Measurements from ENCODE around the gene ST14.
"Not testable (repeated sequence)": the region's sequence is repeated elsewhere in the genome, so short reads cannot be mapped to it uniquely, and the experiment has no call there.

Gene ST14

DNA sequence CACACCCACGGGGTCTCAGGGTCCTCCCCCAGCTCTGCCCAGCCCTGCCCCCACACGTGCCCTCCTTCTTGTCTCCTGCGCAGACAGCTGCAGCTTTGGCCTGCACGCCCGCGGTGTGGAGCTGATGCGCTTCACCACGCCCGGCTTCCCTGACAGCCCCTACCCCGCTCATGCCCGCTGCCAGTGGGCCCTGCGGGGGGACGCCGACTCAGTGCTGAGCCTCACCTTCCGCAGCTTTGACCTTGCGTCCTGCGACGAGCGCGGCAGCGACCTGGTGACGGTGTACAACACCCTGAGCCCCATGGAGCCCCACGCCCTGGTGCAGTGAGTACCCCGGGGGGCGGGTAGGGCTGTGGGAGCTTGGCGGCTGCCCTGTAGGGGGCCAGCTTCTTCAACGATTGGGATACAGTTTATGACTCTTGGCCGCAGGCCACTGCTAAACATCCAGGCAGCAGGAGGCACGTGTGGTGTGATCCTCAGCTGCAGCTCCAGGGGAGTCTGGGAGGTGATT, 30.8 kb downstream of the ST14 start:
- DNase-seq: no peak

- DNase-seq: no peak
Observed at GRCh38 chr11:130191896-130192295, 32.3 kb downstream of the ST14 start.

GRCh38 chr11:130192845-130193267, 33.3 kb downstream of the ST14 start:
- DNase-seq: no peak

DNA sequence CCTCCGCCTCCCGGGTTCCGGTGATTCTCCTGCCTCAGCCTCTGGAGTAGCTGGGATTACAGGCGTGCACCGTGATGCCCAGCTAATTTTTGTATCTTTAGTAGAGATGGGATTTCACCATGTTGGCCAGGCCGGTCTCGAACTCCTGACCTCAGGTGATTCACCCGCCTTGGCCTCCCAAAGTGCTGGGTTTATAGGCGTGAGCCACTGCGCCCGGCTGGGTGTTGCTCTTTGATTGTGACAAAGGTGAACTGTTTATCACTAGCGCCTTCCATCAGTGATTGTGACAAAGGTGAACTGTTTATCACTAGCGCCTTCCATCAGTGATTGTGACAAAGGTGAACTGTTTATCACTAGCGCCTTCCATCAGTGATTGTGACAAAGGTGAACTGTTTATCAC, 34.0 kb downstream of the ST14 start:
- not testable (repeated sequence) for DNase-seq

DNA sequence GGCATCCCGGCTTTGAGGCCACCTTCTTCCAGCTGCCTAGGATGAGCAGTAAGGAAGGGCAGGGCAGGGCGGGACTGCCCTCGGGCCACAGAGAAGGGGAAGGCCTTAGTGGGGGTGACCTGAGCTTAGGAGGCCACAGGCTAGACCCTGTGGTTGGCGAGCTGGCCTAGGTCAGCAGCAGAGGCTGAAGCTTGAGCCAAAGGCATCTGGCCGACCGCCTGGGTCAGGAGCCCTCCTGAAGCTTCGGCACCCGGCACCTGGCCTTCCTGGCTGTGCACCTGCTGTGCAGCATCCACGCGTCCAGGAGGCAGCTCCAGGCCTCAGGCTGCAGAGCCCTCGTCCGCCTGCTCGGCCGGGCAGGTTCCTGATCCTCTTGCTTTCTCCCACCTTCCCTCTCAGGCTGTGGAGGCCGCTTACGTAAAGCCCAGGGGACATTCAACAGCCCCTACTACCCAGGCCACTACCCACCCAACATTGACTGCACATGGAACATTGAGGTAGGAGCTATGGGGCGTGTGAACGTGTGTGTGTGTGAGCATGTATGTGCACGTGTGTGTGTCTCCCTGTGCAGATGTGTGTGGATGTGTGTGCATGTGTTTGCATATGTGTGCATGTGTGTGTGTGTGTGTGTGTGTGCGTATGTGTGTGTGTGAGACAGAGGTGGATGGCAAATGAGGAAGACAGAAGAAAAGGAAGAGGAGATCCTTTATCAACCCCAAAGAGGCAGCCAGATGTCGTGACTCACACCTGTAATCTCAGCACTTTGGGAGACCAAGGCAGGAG, 34.9 kb downstream of the ST14 start:
- DNase-seq: no peak

- DNase-seq: no peak
Observed at GRCh38 chr11:130197386-130198035, 37.9 kb downstream of the ST14 start.

GRCh38 chr11:130198292-130198691, 38.7 kb downstream of the ST14 start:
- DNase-seq: no peak

DNA sequence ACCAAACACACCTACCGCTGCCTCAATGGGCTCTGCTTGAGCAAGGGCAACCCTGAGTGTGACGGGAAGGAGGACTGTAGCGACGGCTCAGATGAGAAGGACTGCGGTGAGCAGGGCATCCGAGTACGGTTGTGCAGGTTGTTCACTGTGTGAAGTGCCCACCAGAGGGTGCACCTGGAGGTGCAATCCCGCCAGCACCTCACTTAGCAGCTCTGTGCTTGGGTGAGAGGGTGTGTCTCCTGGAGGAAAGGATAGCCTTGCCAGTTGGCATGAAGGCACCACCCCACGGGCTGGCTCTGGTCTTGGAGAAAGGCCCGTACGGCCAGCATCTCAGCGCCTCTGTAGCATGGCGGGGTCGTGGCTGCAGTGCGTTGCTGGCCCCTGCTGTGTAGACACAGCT, 39.4 kb downstream of the ST14 start:
- no peak for DNase-seq

DNA sequence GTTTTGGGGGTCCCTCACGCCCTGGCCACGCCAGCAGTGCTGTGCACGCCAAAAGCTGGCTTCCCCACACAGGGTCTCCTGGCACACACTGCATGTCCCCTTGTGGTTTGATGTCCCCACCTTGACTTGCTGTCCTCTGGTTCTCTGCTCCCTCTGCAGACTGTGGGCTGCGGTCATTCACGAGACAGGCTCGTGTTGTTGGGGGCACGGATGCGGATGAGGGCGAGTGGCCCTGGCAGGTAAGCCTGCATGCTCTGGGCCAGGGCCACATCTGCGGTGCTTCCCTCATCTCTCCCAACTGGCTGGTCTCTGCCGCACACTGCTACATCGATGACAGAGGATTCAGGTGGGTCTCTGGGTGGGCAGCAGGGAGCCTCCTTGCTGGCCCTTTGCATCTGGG, 40.2 kb downstream of the ST14 start:
- no peak for DNase-seq

GRCh38 chr11:130201026-130201425, 41.4 kb downstream of the ST14 start:
- DNase-seq: no peak

DNA sequence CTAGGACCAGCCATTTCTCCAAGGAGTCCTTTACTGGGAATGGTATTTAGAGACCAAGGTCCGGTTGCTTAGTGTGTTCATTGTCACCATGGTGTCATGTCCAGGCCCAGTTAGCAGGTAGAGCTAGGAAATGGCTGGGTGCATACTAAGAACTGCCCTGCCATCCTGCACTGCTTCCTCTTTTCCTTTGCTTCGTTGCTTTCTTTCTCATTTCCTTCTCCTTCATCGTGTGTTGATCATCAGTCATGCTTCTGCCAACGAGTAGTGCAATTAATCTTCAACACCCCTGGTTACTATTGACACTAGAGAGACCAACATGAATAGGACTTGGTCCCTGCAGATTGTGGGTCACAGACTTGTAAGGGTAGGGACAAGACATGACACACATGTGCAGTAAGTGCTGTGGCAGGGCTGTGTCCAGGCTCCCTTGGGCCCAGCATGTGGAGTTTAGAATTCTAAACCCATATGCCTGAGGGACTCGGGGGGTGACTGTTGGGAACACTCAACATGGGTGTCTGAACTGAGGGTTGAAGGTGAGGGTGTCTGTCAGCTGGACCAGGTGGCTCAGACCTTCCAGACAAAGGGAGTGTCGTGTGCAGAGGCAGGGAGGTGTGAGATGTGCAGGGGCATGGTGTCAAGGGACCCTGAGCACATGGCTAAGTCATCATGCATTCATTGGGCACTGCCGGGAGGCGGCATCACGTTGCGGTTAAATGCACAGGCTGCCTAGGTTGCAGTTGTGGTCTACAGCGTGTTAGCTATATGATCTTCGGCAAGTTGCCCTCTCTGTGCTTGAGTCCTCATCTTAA, 42.6 kb downstream of the ST14 start:
- DNase-seq: no peak

DNA sequence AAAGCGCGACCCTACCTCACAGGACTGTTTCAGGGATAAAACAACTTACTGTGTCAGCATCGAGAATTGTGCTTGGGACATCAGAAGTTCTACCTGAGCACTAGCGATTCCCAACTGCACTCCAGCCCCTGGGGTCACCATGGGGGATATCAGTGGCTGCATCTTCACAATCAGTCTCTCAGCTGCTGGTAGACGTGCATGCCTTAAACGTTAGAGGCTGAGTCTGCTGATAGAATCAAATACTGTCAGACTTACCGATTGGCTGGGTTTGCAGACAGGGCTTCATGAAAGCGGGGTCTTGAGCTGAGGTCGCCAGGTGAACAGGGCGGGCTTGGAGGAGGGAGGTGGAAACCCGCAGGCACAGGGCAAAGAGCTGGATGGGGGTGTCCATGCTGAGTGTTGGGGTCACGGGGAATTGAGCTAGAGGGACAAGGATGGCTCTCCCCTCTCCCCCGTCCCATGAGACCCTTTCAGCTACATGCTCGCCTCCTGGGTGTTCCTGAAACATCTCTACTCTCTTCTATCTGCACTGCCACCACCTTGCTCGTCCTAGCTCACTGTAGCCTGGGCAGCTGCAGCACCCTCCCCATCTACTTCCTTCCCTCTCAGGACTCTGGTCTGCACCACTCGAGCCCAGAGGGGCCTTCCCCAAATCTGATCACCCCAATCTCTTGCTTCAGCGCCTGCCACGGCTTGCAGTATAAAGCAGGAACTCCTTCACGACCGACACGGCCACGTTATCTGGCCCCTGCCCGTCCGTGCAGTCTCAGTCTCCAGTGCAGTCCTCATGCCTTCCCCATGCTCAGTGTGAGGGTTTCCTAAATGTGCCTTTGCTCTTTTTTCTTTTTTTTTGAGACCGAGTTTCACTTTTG, 43.5 kb downstream of the ST14 start:
- DNase-seq: no peak

- no peak for DNase-seq
Observed at GRCh38 chr11:130203766-130204702, 44.5 kb downstream of the ST14 start.

GRCh38 chr11:130204703-130205095, 45.1 kb downstream of the ST14 start:
- no peak for DNase-seq

- no peak for DNase-seq
Observed at GRCh38 chr11:130206141-130206540, 46.6 kb downstream of the ST14 start.

DNA sequence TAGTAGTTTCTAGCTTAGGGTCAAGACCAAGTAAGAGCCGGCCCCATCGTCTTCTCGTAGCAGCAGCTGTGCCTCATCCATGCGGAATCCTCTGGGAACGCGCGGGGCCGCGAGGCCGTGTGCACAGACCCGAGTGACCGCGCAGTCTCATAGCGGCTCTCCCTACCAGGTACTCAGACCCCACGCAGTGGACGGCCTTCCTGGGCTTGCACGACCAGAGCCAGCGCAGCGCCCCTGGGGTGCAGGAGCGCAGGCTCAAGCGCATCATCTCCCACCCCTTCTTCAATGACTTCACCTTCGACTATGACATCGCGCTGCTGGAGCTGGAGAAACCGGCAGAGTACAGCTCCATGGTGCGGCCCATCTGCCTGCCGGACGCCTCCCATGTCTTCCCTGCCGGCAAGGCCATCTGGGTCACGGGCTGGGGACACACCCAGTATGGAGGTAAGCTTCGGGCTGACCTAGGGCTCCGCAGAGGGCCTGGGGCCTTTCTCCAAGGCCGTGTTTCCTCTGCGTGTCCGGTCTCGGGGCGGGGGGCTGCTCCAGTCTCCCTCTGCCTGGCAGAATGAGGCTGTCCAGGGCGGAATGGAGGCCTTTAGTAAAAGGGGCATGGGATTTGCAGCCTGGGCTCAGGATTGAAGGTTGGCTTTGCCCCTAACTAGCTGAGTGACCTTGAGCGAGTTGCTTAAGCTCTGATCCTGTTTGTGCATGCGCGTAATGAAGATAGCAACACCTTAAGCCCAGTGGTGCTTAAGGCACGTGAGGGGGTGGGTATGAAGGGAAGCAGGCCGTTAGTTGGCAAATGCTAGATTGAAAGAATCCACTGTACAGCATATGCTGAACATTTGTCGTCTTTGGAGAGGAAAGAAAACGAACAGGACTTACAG, 48.9 kb downstream of the ST14 start:
- DNase-seq: no peak

DNA sequence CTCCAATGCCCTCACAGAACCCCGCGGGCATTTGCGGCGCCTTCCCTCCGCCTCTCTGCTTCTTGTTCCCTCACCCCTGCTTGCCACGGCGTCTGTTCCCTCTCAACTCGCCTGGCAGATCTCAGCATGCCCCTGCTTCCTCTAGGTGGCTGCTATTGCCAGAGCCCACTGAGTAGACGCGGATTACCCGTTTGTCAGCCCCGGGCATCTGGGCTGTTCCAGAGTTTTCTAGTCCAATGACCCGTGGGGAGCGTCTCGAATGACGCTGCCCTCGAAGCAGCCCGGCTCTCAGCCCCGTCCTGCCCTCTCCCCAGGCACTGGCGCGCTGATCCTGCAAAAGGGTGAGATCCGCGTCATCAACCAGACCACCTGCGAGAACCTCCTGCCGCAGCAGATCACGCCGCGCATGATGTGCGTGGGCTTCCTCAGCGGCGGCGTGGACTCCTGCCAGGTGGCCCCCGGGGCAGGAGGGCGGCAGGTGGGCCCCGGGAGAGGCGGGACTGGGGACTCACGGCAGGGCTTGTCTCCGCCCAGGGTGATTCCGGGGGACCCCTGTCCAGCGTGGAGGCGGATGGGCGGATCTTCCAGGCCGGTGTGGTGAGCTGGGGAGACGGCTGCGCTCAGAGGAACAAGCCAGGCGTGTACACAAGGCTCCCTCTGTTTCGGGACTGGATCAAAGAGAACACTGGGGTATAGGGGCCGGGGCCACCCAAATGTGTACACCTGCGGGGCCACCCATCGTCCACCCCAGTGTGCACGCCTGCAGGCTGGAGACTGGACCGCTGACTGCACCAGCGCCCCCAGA, 49.7 kb downstream of the ST14 start:
- no peak for DNase-seq

GRCh38 chr11:130209954-130210854, 50.6 kb downstream of the ST14 start:
- DNase-seq: peak; percentile 1
